ENCODE data around the gene EGLN1.

EGLN1 gene

DNA sequence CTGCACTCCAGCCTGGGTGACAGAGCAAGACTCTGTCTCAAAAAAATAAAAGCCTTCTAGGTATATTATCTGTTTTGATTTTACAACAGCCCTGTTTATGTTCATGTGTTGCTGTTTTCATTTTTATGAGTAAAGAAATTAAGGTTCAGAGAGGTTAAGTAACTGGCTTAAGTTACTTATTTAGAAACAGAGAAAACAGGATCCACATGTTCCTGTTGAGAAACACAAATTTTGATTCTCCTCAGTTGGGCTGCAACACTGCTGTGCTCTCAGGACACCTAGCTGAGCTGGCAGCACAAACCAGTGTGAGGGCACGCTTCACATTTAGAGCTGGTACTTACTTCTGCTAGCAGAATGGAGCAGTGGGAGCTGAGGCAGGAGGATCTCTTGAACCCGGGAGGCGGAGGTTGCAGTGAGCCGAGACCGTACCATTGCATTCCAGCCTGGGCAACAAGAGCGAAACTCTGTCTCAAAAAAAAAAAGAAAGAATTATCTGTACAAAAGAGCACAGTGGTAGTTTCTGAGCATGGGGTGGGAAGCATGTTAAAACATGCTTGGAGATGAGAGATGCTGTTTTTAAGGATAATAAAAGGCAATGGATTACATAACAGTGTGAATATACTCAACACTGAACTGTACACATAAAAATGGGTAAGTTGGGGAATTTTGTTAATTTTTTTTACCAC, 81.6 kb downstream of the EGLN1 start:
- no peak for DNase-seq (ENCODE audit: extremely low read depth, low read depth)
- TF ChIP-seq, protein P1, sequence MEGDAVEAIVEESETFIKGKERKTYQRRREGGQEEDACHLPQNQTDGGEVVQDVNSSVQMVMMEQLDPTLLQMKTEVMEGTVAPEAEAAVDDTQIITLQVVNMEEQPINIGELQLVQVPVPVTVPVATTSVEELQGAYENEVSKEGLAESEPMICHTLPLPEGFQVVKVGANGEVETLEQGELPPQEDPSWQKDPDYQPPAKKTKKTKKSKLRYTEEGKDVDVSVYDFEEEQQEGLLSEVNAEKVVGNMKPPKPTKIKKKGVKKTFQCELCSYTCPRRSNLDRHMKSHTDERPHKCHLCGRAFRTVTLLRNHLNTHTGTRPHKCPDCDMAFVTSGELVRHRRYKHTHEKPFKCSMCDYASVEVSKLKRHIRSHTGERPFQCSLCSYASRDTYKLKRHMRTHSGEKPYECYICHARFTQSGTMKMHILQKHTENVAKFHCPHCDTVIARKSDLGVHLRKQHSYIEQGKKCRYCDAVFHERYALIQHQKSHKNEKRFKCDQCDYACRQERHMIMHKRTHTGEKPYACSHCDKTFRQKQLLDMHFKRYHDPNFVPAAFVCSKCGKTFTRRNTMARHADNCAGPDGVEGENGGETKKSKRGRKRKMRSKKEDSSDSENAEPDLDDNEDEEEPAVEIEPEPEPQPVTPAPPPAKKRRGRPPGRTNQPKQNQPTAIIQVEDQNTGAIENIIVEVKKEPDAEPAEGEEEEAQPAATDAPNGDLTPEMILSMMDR (IDR thresholded peaks at IDR 0.05; ENCODE audit: low read depth, low read length): no peak

DNA sequence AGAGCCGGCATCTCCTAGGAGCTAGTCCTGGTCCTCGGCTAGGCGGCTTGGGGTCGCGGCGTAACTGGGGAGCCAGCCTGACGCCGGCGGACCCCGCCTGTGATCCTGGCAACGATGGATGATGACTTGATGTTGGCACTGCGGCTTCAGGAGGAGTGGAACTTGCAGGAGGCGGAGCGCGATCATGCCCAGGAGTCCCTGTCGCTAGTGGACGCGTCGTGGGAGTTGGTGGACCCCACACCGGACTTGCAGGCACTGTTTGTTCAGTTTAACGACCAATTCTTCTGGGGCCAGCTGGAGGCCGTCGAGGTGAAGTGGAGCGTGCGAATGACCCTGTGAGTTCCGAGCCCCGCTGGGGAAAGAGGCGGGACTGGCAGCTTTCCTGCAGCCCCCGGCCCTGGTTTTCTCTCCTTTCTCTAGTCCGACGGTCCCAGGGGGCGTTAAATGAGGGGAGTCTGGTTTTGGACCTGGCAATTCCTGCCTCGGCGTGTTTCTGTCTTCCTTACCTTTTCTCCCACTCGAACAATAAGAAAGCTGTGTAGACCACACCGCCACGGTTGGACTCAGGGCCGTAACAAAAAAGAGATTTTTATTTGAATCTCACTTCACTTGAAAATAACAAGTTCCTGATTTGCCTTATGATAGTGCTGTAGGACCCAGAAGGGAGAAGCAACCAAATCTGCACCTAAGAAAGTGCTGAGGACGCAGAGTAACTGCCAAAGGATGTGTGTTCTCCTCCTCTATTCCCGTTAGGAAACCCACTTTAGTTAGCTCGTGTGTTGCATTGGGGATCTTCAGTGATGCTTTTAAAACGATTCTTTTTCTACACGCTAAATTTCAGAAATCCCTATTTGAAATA, 83.6 kb downstream of the EGLN1 start, which contains the start of gene SPRTN:
SPRTN (plus strand) TSS at position 24 of the 859 bp plus-strand sequence; CDS start at position 115, 91 bp downstream.
- TF ChIP-seq, protein P1 (IDR thresholded peaks at IDR 0.05; ENCODE audit: low read depth, low read length): no peak
- DNase-seq (ENCODE audit: extremely low read depth, low read depth): no peak

DNA sequence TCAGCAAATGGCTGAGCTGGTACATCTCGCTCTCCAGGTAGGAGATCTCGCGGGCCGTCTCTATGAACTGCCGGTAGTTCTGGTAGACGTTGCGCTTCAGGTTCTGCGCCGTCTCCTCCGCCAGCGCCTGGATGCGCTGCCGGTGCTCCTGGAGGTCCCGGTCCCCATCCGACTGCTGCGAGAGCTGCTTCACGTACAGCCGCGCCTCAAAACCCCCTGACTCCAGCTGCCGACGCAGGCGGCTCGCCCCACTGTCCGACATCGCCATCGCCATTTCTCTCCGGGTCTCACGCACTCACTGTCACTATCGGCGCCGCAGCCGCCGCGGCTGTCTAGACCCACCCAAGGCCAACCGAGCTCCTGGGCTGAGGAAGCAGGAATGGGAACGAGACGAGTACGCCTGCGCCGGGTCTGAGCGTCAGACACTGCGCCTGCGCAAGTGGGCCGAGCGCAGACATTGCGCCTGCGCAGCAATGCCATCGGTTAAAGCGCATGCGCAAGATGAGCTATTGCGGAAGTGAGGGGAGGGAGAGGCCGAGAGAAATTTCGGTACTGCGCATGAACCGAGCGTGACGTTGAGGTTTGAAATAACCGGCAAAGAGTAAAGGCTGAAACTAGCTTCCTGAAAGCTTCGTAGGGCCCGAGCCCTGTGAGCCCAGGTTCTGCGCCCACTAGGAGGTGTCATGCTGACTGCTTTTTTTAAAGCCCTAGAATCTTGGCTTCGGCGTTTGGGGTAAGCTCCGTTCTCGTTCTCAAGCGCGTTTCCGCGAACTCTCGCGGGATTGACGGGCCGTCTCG, 84.4 kb downstream of the EGLN1 start, which contains the start of gene EXOC8:
EXOC8 (minus strand) TSS at position 381 of the 798 bp plus-strand sequence; CDS start at position 274, 107 bp downstream.
- TF ChIP-seq, protein P1 (IDR thresholded peaks at IDR 0.05; ENCODE audit: low read depth, low read length): no peak; the same call in 1 of the 2 replicates
- DNase-seq (ENCODE audit: extremely low read depth, low read depth): peak; percentile 92

DNA sequence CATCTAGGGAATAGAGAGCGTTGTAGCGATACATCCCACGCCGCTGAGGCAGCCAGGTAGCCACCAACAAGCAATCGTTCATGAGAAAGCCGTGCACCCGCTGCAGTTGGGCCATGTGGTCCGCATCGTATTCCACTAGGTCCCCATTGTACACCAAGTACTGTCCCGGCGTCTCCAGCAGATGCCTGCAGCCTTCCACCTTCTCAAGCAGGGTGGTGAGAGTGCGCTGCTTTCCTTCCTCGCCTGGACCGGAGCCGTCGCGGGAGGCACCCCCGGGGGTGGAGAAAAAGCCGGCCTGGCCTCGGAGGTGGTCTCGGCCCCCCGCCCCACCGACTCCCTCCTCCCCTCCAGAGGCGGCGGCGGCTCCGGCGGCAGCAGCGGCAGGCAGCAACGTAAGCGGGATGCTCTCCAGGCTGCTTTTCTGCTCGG, 85.0 kb downstream of the EGLN1 start:
- peak; percentile 3 for DNase-seq (ENCODE audit: extremely low read depth, low read depth)
- TF ChIP-seq, protein P1 (IDR thresholded peaks at IDR 0.05; ENCODE audit: low read depth, low read length): no peak

DNA sequence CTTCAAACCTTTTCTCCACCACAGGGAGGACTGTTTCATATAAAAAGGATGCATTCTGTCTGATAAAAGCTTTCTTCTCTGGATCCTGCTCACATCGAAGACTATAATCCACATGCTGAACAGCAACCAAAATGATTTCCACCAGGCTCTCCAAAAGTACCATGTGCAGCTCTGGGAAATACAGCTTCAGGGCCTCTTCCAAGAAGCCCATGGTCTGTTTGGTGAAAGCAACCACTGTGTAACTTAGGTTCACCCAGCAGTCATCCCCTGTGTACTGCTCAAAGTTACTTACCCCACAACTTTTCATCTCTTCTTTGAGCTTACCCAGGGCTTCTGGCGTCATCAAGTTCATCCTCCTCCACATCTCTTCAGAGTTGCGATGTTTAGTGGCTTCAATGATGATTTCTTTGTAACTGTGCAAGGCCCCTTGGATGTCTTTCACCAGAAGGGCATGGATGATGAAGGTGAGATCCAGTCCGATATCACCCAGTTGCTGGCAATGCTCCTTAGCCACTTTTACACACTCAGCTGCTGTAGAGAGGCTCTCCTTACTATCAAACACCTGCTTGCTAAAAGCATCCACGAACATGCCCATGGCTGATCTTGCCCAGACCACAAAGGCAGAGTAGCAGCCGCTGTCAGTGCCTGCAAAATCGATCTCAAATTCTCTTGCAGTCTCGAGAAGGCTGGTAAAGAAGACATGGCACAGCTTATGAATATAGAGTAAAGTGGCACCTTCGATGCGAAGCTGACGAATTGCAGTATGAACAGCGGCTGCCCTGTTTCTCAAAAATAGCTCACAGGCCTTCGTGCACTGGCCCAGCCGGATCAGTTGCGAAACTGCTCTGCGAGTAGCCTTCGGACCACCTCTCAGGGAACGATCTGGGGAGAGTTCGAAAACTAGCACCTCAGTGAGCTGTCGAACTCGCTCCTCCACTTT, 86.2 kb downstream of the EGLN1 start:
- no peak for DNase-seq (ENCODE audit: extremely low read depth, low read depth)
- TF ChIP-seq, protein P1 (IDR thresholded peaks at IDR 0.05; ENCODE audit: low read depth, low read length): no peak

DNA sequence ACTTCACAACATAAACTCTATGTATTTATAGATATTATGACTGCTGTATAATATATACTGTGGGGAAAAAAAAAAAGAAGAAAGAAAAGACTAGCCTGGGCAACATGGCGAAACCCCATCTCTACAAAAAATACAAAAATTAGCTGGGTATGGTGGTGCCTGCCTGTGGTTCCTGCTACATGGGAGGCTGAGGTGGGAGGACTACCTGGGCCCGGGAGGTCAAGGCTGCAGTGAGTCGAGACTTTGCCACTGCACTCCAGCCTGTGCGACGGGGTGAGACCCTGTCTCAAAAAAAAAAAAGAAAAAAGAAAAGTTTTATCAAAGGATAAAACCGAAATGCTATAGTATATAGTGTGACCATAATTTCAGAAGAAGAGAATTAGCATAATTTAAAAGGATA, 87.1 kb downstream of the EGLN1 start:
- TF ChIP-seq, protein P1 (IDR thresholded peaks at IDR 0.05; ENCODE audit: low read depth, low read length): no peak
- no peak for DNase-seq (ENCODE audit: extremely low read depth, low read depth)

Data from AG09319 (cell line).